OCI-LY3 (cell line): Measurements from ENCODE around the gene ADAMTS2.

Experiments
- CTCF ChIP-seq: fragments of 200-600, 300-600 bp; sonication (generic); IDR thresholded peaks from 2 replicates; pipeline ENCODE4 v1.5.1; 2014; ENCODE audit warnings: antibody characterized with exemption, low read length, low read depth
- EZH2phosphoT487 ChIP-seq: fragments of 200-600 bp; shearing (Covaris generic); IDR thresholded peaks from 2 replicates; pipeline ENCODE4 v1.6.1; 2018; ENCODE audit warnings: antibody characterized with exemption, mixed run types, low read depth

GRCh38 chr5:179125789-179126505 lies 219.3 kb downstream of the ADAMTS2 start:
- TF ChIP-seq CTCF = no peak
- no peak for TF ChIP-seq EZH2phosphoT487
